ENCODE data around the gene CACNG1.

The CACNG1 gene

GRCh38 chr17:67007266-67007665 is 37.1 kb upstream of the CACNG1 start:
- no peak for DNase-seq (ENCODE audit: low read depth in 2 of 2)
- no peak overlapping the region for H3K4me3 ChIP-seq (replicated peaks in 1 of 2; ENCODE audit: low read depth in 2 of 2, low read length in 2 of 2)
- TF ChIP-seq CTCF (IDR thresholded peaks at IDR 0.05; ENCODE audit: low read depth, low read length), result no peak

- no peak for DNase-seq (ENCODE audit: low read depth in 2 of 2)
- TF ChIP-seq CTCF (IDR thresholded peaks at IDR 0.05; ENCODE audit: low read depth, low read length), result no peak
- H3K4me3 ChIP-seq (replicated peaks in 1 of 2; ENCODE audit: low read depth in 2 of 2, low read length in 2 of 2), result no peak overlapping the region
Measured at GRCh38 chr17:67008101-67008500, 36.3 kb upstream of the CACNG1 start.

- DNase-seq (ENCODE audit: low read depth in 2 of 2), result no peak
- TF ChIP-seq CTCF (IDR thresholded peaks at IDR 0.05; ENCODE audit: low read depth, low read length), result no peak
- no peak overlapping the region for H3K4me3 ChIP-seq (replicated peaks in 1 of 2; ENCODE audit: low read depth in 2 of 2, low read length in 2 of 2)
Measured at GRCh38 chr17:67011527-67012175, 32.7 kb upstream of the CACNG1 start.

- no peak for TF ChIP-seq CTCF (IDR thresholded peaks at IDR 0.05; ENCODE audit: low read depth, low read length)
- H3K4me3 ChIP-seq (replicated peaks in 1 of 2; ENCODE audit: low read depth in 2 of 2, low read length in 2 of 2), result no peak overlapping the region
- no peak for DNase-seq (ENCODE audit: low read depth in 2 of 2)
Measured at GRCh38 chr17:67013891-67014290, 30.5 kb upstream of the CACNG1 start.

GRCh38 chr17:67015001-67015400 is 29.4 kb upstream of the CACNG1 start:
- no peak for DNase-seq (ENCODE audit: low read depth in 2 of 2)
- TF ChIP-seq CTCF (IDR thresholded peaks at IDR 0.05; ENCODE audit: low read depth, low read length), result no peak
- no peak overlapping the region for H3K4me3 ChIP-seq (replicated peaks in 1 of 2; ENCODE audit: low read depth in 2 of 2, low read length in 2 of 2)

GRCh38 chr17:67016039-67016762 is 28.2 kb upstream of the CACNG1 start:
- TF ChIP-seq CTCF (IDR thresholded peaks at IDR 0.05; ENCODE audit: low read depth, low read length), result no peak
- no peak overlapping the region for H3K4me3 ChIP-seq (replicated peaks in 1 of 2; ENCODE audit: low read depth in 2 of 2, low read length in 2 of 2)
- DNase-seq (ENCODE audit: low read depth in 2 of 2), result no peak

All from cardiac fibroblast (primary cell).